ENCODE measurements around the gene TBC1D5.

DNA sequence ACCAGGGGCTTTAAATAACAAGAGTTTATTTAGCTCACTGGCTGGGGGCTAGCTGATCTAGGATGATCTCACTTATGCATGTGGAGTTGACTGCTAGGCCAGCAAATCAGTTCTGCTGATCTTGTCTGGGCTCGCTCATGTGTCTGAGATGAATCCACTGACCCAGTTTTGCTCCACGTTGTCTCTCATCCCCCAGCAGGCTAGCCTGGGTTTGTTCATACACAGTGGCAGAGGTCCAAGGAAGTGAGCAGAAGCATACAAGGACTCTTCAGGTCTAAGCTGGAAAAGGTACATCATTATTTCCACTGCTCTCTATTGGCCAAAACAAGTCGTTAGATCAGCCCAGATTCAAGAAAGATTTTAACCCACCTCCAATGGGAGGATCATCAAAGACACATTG is 619.7 kb downstream of the TBC1D5 start:
- no peak for TF ChIP-seq POLR2A (IDR thresholded peaks at IDR 0.05)
- TF ChIP-seq, protein P1, sequence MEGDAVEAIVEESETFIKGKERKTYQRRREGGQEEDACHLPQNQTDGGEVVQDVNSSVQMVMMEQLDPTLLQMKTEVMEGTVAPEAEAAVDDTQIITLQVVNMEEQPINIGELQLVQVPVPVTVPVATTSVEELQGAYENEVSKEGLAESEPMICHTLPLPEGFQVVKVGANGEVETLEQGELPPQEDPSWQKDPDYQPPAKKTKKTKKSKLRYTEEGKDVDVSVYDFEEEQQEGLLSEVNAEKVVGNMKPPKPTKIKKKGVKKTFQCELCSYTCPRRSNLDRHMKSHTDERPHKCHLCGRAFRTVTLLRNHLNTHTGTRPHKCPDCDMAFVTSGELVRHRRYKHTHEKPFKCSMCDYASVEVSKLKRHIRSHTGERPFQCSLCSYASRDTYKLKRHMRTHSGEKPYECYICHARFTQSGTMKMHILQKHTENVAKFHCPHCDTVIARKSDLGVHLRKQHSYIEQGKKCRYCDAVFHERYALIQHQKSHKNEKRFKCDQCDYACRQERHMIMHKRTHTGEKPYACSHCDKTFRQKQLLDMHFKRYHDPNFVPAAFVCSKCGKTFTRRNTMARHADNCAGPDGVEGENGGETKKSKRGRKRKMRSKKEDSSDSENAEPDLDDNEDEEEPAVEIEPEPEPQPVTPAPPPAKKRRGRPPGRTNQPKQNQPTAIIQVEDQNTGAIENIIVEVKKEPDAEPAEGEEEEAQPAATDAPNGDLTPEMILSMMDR (IDR thresholded peaks at IDR 0.05), result no peak

Data from sigmoid colon (tissue), 3 donors.